DMS153 treated with DMSO at 0.1 percent for 48 hours (cell line): ENCODE measurements around the gene KRT7.
A peak's percentile ranks its signal among the peaks of the same experiment; 100 is the strongest.
"Not testable (repeated sequence)": the region's sequence is repeated elsewhere in the genome, so short reads cannot be mapped to it uniquely, and the experiment has no call there.

Source experiments
- DNase-seq: peaks from one replicate; lab custom pipeline; 2025; ENCODE audit not compliant: unreplicated experiment; lab: John Stamatoyannopoulos, UW

The KRT7 gene

DNA sequence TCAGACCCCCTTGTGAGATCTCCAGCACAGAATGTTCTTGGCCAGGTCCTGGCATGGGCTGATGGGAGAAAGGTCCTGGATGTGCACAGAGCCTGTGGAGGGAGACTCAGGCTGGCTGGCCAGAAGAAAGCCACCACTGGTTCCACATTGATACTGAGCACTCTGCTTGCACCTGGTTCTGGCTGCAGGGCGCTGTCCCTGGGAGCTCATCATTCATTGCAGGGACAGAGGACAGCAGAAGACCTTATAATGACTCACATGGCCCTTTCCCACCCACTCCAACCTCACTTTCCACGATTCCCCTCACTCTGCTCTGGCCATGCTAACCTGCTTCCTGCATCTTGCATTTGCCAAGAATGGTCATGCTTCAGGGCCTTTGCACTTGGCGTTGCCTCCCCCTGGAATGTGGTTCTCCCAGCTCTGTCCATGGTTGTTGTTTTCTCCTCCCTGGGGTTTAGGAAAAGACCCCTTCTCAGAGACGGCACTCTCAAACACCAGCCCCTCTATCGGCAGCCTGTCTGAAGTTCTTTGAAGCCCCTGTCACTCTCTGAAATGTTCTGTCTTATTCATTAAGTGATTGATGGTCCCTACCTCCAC is 10.3 kb downstream of the KRT7 start:
- no peak for DNase-seq

DNA sequence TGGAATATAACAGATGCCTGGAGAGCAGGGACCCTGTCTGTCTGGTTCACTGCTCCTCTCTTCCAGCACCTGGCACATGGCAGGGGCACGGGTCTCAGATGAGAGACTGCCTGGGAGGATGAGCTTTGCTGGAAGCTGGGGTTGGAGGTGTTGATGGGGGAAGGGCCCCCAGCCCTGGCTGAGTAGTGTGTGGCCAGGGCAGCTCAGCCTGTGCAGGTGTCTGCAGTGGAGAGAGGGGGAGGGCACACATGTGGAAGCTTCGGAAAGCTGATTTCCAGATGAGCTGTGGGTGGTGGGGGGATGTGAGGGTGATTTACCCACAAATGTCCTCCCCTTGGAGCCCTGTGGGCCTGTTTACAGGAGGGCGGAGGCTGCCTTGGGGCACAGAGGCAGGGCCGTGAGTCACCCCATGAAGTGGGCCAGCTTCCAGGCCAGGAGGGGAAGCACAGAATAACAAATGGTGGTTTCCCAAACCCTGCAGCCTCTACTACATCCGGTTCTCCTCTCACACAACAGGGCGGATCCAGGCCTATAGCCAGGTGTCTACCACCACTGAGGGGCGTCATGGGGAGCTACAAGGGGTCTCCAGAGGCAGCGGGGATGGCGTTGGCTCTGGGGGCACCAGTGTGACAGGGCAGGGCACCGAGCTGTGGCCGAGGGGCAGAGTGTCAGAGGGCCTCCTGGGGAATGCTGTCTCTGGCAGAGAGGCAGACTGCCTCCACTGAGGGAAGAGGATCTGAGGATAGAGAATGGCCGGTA is 11.0 kb downstream of the KRT7 start:
- DNase-seq: peak; percentile 67

DNA sequence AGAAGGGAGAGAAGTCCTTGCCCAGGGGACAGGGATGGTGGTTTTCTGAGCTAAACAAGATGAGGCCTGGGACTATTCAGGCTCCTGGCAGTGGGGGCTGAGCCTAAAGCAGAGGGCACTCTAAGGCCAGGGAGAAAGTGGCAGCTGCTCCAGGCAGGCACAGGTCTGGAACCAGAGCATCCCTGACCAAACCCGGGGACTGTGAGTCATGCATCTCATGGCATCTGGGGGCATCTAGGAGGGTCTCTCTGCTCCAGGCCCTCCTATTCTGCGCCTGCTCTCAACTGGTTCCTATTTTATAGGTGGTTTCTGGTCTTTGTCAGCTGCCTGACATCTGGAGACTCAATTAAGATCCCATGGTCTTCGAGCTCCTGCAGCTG is 11.6 kb downstream of the KRT7 start:
- no peak for DNase-seq

DNA sequence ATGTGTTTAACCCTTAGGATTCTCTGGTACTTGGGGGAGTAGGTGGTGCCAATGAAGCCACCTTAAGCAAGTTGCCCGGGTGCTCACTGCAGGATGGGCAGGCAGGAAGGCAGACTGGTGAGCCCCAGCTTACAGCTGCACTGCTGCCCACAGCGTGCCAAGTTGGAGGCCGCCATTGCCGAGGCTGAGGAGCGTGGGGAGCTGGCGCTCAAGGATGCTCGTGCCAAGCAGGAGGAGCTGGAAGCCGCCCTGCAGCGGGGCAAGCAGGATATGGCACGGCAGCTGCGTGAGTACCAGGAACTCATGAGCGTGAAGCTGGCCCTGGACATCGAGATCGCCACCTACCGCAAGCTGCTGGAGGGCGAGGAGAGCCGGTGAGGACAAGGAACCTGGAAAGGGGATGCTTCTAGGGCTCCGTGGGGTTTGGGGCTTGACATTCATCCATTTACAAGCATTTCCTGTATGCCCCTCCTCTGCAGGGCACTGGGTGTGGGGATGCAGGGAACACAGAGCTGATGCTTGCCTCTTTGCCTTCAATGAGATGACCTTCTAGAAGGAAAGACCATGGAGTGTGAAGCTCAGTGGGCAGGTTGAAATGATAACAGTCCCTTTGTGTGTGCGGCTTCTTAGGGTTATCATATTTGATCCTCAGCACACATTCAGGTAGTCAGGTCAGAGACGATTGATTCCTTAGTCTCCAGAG is 12.4 kb downstream of the KRT7 start:
- DNase-seq: no peak

DNA sequence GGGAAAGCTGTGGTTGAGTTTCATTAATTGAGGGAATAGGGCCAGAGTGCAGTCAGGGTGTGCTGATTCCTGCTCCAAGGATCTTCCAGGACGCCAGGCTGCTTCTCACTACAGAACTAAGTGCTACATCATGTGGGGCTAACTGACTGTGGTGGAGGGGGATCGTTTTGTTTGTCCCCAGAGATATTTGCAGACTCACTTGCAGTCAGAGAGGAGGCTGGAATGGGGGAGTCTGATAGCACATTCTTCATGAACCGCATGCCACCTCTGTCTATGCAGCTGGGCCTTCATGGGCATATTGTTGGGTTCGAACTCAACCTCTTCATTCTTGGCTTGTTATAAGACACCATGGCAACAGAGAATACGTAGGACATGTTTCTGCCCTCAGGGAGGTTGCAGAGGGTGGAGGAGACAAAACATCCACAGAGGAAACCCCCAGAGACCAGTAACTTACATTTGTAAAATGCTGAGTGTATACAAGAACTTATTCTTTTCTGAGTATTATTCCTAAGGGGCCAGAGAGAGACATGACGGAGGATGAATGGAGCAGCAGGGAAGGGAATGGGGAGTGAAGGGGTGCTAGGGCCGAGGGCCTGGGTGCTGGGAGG is 13.0 kb downstream of the KRT7 start:
- DNase-seq: no peak

DNA sequence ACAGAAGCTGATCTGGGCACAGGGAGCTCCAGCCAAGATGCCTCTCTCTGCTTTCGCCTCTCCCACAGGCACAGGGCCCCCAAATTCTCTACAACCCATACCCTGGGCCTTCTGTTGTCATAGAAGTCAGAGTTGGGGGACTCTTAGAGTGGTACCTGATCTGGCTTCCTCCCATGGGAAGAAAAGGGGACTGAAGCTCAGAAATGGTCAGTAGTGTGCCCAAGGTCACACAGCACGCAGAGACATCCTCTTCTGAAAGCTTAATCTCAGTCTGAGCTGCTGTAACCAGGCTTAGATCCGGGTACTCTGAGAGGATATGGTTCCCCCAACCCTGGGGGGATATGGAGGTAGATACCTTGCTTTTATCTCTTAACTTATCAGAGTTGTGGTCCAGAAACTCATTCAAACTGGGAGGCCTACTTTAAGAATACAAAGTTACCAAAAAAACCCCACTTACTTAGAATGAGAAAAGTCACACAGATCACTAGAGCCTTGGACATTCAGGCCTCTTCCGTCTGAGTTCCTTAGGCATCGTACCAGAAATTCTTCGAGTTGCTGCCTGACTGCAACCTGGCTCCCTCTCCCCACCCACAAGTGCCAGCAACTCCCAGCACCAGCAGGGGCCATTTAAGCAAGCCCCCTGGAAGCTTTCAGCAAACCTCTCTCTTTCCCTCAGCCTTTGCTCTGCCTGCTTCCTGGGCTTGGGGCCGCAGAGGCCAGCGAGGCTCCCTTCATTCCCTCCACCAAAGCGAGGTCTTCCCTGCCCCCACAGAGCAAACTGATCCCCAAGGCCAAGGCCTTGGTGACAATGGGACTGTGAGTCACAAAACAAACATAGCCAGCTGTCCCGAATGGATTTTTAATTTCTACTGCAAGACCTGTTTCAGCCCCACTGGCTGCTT is 13.9 kb downstream of the KRT7 start:
- DNase-seq: peak; percentile 87

DNA sequence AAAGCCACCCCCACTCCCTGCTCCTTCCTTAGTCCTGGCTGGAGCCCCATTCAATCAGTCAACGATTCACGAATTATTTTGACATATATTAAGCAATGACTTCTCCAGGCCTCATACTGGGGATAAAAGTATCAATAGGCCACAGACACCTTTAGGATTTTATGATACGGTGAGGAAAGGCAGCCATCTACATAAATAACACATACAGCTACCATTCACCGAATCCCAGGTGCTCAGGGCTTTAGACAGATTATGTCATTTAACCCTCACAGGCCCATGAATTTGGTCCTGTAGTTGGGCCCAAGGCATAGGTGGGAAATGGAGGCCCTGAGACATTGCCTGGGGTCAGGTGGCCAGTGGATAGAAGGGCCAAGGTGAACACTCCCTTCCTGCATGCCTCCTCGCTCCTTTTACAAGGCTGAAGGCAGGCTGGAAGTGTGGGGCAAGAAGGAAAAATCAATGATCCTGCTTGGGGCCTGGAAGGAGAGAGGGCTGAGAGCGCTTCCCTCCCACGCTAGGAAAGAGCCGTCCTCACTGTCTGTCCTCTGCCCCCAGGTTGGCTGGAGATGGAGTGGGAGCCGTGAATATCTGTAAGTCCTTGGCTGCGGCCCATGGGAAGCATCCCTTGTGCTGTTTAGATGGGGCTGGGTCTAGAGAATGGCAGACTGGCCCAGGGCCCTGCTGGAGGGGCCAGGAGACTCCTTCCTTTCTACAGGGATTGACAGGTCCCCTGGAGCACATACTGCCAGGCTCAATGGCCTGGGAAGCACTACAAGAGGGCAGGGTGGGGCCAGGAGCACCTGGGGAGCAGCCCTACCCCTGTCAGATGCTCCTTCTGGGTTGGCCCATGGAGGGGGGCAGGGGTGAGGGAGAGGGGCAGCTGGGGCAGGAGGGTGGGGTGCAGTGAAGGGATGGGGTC is 14.8 kb downstream of the KRT7 start:
- no peak for DNase-seq

DNA sequence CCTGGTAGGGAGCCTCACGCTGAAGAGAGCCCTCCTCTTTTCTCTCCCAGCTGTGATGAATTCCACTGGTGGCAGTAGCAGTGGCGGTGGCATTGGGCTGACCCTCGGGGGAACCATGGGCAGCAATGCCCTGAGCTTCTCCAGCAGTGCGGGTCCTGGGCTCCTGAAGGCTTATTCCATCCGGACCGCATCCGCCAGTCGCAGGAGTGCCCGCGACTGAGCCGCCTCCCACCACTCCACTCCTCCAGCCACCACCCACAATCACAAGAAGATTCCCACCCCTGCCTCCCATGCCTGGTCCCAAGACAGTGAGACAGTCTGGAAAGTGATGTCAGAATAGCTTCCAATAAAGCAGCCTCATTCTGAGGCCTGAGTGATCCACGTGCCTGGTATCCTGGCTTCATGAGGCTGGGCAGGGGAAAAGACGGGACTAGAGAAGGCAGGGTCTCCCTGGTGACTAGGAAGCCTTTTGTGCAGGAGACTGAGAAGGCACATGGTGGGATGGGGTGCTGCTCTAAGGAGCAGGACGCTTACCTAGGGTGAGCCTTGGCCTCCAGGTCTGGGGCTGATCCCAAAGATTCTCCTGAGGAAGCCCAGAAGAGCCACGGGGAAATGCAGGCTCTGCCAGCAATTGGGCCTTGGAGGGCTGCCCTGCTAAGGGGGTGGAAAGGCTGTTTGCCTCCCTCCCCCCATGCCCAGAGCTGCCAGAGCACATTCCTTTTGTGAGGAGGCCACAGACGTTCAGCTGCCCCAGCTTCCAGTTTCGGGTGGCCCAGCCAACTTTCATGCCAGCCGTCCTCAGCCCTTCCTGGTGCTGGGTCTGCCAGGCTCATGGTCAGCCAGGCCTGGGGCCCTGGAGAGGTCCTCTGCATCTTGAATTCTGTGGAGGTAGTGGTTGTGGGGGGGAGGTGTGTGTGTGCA is 15.8 kb downstream of the KRT7 start:
- DNase-seq: no peak

DNA sequence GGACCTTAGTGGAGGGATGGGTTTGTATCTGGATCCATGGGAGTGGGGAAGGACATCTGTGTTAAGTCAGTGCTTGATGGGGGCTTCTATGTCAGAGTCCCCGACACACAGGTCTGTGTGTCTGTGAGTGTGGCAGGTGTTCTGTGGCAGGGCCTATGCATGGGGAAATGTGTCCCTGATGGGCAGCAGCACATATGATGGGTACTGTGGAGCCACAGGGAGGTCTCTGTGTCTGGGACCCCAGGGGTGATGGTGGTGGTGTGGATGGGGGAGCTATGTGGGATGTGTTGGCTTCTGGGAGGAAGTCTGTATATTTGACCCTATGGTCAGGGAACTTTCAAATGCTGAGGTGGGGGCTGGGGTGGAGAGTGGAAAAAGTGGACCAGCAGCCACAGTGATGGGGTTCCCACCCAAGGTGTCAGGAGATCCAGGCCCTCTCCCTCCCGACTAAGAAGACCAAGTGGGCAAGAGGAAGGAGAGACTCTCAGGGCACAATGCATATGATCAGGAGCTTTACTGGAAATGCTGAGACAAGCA is 16.5 kb downstream of the KRT7 start:
- DNase-seq: no peak

DNA sequence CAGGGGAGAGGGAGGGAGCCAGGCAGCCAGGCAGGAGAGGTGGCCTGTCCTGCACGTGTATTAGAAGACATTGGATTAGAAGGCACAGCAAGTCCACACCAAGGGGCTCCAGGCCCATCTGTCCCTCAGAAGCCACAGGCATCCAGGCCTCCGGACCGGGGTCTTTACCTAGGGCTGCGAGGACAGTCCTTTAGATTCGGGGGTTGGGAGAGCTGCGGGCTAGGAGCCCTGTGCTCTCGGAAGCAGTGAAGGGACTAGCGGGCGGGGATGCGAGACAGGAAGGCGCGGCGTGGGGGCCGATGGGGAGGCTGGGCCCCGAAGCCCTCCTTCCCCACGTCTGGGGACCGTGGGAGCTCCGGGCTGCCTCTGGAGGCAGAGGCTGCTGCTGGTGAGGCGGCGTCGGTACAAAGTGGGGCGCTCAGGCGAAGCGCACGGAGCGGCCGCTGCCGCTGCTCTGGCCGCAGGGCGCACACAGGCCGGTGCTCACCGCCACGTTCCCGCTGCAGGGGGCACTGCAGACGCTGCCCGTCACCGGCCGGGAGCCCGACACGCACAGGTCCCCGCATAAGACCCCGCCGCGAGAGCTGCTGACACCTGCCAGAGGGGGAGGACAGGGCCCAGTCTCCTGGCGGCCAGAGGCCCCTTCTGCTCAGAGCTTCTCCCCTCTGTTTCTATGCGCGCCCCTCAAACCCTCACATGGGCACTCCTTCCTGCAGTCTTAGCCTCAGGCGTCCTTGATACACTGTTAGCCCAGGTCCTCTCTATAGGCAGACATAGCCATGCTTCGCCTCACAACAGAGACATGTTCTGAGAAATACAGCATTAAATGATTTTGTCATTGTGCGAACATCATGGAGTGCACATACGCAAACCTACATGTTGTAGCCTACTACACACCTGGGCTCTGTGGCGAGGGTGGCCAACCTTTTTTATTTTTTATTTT is 17.3 kb downstream of the KRT7 start:
- no peak for DNase-seq

DNA sequence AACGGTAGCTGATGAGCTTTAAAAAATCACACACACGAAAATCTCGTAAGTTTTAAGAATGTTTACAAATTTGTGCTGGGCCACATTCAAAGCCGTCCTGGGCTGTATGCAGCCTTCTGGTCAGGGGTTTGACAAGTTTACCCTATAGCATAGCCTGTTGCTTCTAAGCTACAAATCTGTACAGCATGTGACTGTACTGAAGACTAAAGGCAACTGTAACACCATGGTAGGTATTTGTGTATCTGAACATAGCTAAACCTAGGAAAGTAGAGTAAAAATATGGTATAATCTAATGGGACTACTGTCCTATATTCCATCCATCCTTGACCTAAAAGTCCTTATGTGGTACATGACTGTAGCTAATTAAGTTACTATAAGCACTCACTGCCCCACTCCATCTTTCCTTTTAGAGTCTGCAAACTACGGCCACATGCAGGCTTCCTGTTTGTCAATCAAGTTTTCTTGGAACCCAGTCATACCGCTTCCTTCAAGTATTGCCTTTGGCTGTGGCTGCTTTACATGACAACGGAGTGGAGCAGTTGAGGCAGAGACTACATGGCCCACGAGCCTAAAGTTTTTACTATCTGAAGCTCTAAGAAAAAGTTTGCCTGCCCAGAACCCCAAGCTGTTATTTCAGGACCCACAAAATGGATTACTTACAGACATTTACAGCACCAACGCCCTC is 18.5 kb downstream of the KRT7 start:
- no peak for DNase-seq

DNA sequence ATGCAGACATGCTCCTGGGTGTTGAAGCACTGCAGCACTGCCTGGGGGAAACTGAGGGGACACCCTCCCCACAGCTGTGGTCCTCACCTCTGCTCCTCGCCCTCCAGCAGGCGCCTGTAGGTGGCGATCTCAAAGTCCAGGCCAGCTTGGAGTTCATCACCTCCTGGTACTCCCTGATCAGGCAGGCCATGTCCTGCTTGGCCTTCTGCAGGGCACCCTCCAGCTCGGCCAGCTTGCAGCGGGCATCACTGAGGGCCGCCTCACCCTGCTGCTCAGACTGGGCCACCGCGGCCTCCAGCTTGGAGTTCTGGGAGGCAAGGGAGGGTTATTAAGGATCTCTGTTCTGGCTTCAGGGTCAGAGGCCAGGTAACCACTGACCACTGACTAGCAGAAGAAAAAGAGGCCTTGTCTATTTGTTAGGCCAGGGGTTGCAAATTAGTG is 19.2 kb downstream of the KRT7 start:
- DNase-seq: not testable (repeated sequence)

DNA sequence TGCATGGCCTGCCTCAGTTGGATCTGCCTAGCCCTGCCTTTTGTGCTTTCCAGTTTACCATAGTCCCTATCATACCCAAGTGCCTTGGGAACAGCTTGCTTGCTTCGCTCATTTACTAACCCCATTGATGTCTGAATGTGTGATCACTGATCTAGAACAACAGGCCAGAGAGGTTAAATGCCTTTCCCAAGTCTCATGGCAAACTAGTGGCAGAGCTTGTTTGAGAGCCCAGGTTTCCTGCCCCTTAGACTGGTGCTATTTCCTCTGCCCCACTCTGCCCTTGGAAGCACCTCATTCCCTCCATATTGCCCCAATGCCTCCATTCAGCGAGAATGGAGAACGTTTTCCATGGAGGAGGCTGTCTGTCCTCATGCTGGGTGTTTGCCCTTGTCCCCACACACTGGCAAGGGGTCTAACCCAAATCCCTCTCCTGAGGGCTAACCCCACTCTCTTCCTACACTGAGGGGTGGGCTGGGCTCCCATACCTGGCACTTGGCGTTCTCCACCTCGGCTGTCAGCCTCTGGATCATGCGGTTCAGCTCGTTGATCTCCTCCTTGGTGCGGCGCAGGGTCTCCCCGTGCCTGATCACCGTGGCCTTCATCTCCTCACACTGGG is 19.8 kb downstream of the KRT7 start:
- no peak for DNase-seq

DNA sequence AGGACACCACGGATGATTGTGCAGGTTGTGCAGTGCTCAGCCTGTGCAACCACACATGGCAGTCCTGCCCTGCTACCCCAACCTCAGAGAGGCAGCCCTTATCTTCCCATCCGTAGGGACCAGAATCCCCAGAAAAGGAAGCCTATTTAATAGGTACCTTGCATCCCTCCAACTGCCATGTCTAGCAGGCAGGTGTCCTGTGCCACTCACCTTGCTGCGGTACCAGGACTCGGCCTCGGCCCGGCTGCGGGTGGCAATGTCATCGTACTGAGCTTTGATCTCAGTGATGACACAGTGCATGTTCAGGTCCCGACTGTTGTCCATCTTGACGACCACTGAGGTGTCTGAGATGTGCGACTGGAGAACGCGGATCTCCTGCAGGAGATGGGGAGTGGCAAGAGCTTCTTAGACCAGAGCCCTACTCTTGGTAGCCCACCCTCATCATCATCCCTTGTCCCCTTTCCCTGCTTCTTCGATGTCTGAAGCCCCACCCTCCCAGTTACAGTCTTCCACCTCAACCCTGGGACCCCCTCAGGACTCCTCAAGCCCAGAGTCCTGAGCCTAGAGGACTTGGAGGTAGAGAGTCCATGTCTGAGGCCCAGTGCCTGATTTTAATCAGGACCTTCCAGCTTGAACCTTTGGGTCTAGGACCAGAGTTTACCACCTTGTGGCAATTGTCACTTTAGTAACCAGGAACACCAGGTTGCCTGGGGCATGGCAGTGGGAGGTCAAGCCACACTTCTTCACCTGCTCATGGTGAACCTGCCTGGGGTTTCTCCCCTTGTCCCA is 20.5 kb downstream of the KRT7 start:
- DNase-seq: no peak

DNA sequence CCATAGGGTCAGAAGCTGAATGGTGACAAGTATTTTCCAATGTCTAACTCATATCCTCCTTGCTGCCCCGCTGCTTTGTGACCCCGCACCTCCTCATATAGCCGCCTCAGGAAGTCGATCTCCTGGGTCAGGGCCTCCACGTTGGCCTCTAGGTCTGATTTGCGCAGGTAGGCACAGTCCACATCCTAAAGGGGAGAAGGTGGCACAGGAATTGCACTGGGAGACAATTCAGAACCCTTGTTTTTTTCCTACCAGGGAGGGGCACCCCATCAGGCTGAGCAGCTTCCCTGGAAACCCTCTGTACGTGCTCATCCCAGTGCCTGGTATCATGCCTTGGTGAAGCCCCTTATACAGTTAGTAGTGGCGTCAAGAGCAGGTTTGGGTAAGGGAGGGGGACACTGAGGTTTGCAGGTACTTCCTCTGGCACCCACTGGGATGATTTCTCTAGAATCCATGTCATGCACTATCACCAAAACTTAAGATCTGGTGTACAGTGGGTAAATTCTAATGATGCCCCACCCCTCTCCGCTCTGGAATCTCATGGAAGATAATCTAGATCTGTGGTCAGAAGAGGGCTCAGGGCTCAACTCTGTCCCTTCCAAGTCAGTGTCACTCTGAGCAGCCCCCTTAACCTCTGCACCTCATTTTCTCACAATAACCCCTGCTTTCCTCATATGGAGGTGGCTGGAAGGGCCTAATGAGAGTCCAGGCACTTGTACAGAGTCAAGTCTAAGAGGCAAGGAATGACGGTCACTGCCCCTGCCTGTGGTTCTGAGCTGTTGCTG is 21.3 kb downstream of the KRT7 start:
- no peak for DNase-seq
